SK-N-MC (cell line): ENCODE results near the gene CTSS.

Source experiments
- EZH2 ChIP-seq: fragments of 200-600 bp; sonication (generic); IDR thresholded peaks from one replicate; pipeline ENCODE4 v1.6.1; 2017; ENCODE audit warnings: antibody characterized with exemption
- FOXP2 ChIP-seq: optimal IDR thresholded peaks from 2 replicates; pipeline ENCODE3; 2011; ENCODE audit warnings: mild to moderate bottlenecking, moderate library complexity; ENCODE audit not compliant: insufficient read depth; ENCODE audit errors: extremely low read length, control extremely low read depth
- POLR2AphosphoS5 ChIP-seq: IDR thresholded peaks from 2 replicates; pipeline ENCODE4 v1.6.1; 2012; ENCODE audit warnings: mild to moderate bottlenecking, low read depth, low read length, borderline replicate concordance

DNA sequence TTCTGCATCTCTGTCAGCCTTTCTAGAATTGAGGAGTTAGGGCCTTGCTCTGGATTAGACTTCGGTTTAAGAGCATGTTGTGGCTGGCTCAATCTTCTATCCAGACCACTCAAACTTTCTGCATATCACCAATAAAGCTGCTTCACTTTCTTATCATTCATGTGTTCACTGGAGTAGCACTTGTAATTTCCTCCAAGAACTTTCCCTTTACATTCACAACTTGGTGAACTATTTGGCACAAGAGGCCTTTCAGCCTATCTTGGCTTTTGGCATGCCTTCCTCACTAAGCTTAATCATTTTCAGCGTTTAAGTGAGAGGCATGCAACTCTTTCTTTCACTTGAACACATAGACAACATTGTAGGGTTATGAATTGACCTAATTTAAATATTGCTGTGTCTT lies 41.2 kb downstream of the CTSS start:
- TF ChIP-seq EZH2 (no peak), POLR2AphosphoS5 (no peak), FOXP2 (no peak)
